Skeletal muscle tissue (tissue), 4 donors: ENCODE data around the gene CAPZA2. TPM values are rescaled to one million over a fixed set of nuclear protein-coding genes. Genes with fewer than 3 reads are reported as not detected.
"Not testable (repeated sequence)": the region's sequence is repeated elsewhere in the genome, so short reads cannot be mapped to it uniquely, and the experiment has no call there.

Source experiments
- H3K27ac ChIP-seq: one replicate; pipeline ENCODE4 v1.7.0; 2013; ENCODE audit warnings: mild to moderate bottlenecking, low read depth, low read length, inconsistent platforms
- H3K27me3 ChIP-seq, 3 donors: one replicate each; pipeline ENCODE4 v1.7.0; 2013; ENCODE audit warnings: low read length in 3 of 3; ENCODE audit not compliant: control insufficient read depth in 3 of 3, insufficient read depth in 3 of 3
- H3K36me3 ChIP-seq, 3 donors: one replicate each; pipeline ENCODE4 v1.7.0; 2013; ENCODE audit warnings: low read length in 3 of 3; ENCODE audit not compliant: control insufficient read depth in 3 of 3, insufficient read depth in 3 of 3
- H3K4me1 ChIP-seq, 3 donors: one replicate each; pipeline ENCODE4 v1.7.0; 2013; ENCODE audit warnings: low read length in 3 of 3, mild to moderate bottlenecking in 3 of 3; ENCODE audit not compliant: control insufficient read depth in 3 of 3, insufficient read depth in 3 of 3
- H3K4me3 ChIP-seq, 3 donors: one replicate each; pipeline ENCODE4 v1.7.0; 2013; ENCODE audit warnings: low read length in 3 of 3
- H3K9ac ChIP-seq, 3 donors: one replicate each; pipeline ENCODE4 v1.7.0; 2013; ENCODE audit warnings: low read length in 3 of 3, mild to moderate bottlenecking in 3 of 3, moderate library complexity in 2 of 3, low read depth in 1 of 3
- H3K9me3 ChIP-seq, 3 donors: one replicate each; pipeline ENCODE4 v1.7.0; 2013; ENCODE audit warnings: low read length in 3 of 3; ENCODE audit not compliant: control insufficient read depth in 3 of 3
- total RNA-seq: library from RNA; depleted of rRNA; stranded (reverse); fragments of >200 nt; gene quantifications from one replicate; pipeline ENCODE4 v1.2.3, GENCODE V29; 2014
- donor health status: Osteomylitis.

Gene CAPZA2
- total RNA-seq, 1 donor from 2014 or later, result 72.5 TPM

DNA sequence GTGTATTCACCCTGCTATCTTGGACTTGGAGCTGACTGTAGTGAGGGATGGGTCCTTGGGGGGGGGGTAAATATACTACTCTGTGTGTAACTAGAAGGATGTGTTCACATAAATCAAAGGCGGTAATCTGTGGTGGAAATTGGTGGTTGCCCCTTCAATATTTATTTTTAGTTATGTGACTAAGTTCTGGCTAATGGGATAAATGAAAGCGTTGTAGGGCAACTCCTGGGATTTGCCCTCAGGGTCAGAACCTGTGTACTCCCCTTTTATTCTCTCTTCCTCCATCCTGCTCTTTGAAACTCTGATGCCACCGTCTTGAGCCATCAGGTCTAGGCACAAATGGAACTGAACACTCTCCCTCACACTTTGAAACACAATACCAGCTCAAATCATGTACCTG lies 66.6 kb downstream of the CAPZA2 start:
- Histone ChIP-seq H3K4me3 (no peak overlapping the region), H3K27me3 (no peaks in the 10 kb centered on the region), H3K9ac (no peak overlapping the region), H3K27ac (no peak overlapping the region), H3K36me3 (no peaks in the 10 kb centered on the region), H3K9me3 (no peaks in the 10 kb centered on the region), H3K4me1 (peaks cover 0 to 2% (median 0%) of the 10 kb centered on the region in 3 donors)

DNA sequence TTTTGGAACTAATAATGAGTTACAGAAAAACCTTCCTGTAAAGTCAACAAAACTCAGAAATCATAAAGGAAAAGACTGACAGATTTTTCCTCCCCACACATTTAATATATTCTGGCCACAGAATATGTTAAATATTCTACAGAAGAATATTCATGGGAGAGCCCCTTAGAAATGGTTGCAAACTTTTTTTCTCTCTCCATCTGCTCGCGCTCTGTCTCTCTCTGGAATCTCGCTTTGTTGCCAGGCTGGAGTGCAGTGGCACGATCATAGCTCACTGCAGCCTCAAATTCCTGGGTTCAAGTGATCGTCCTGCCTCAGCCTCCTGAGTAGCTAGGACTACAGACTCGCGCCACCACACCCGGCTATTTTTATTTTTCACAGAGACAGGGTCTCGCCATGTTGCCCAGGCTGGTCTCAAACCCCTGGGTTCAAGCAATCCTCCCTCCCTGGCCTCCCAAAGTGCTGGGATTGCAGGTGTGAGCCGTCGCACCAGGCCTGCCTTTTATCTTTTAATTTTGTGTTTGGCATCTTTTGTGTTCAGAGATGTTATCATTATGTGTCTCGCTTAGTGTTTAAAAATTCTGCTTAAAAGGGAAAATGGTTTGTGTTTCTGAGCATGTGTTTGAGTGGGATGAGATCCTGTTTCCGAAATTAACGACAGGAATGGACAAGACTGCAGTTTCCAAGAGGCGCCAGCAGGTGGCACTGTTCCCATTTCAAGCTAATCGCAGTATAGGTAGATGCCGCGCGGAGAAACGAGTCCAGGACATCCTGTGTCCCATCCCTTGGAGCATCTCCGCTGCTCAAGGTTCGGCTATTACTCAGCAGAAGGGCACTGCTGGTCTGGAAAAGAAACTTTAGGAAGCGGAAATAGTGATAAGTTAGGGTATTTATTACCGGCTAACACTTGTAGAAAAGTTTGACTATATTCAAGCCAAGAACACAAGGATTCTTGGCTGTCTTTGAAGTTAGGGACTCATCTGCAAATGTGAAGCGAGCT lies 67.8 kb downstream of the CAPZA2 start:
- no peak overlapping the region for H3K9ac ChIP-seq
- no peaks in the 10 kb centered on the region for H3K9me3 ChIP-seq
- H3K27me3 ChIP-seq, result no peaks in the 10 kb centered on the region
- no peak overlapping the region for H3K4me3 ChIP-seq
- H3K36me3 ChIP-seq, result no peaks in the 10 kb centered on the region
- no peak overlapping the region for H3K27ac ChIP-seq
- H3K4me1 ChIP-seq, result peaks cover 0 to 2% (median 0%) of the 10 kb centered on the region in 3 donors

DNA sequence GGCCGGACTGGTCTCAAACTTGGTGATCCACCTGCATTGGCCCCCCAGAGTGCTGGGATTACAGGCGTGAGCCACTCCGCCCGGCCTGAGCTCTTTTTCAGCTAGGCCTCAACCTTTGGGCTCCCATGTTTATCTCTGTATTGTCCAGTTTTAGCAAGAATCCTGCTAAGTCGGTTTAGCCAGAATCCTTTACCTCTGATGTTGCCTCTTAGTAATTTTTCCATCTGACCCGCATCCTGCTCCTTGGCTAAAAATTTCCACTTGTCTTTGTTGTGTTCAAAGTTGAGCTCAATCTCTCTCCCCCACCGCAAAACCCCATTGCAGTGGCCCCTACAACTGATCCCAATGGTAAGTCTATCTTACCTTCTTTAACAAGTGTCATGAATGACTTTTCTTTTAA lies 70.2 kb downstream of the CAPZA2 start:
- H3K9me3 ChIP-seq, result no peaks in the 10 kb centered on the region
- no peak overlapping the region for H3K9ac ChIP-seq
- H3K4me1 ChIP-seq, result peaks cover 0 to 2% (median 0%) of the 10 kb centered on the region in 3 donors
- no peaks in the 10 kb centered on the region for H3K36me3 ChIP-seq
- H3K27me3 ChIP-seq, result no peaks in the 10 kb centered on the region
- H3K27ac ChIP-seq, result no peak overlapping the region
- no peak overlapping the region for H3K4me3 ChIP-seq

- no peak overlapping the region for H3K9ac ChIP-seq
- no peaks in the 10 kb centered on the region for H3K9me3 ChIP-seq
- H3K4me3 ChIP-seq, result no peak overlapping the region
- peaks cover 0 to 2% (median 0%) of the 10 kb centered on the region in 3 donors for H3K4me1 ChIP-seq
- H3K27ac ChIP-seq, result no peak overlapping the region
- H3K36me3 ChIP-seq, result no peaks in the 10 kb centered on the region
- no peaks in the 10 kb centered on the region for H3K27me3 ChIP-seq
These were observed 71.1 kb downstream of the CAPZA2 start for GRCh38 chr7:116933465-116933864.

DNA sequence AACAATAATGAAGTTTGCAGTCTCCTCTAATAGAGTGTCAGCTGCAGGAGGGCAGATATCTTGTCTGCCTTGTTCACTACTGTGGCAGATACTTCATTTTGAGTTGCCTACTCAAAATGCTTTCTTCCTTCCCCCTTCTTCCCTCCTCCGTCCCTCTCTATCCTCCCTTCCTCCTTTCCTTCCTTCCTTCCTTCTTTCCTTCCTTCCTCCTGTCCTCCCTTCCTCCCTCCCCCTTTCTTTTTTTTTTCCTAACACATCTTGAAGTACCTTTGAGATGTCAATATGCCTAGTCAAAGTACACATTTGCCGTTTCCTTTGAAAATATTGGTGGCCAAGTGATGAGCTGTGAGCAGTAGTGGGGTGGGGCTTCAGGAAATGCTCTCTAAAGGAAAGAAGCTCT lies 72.2 kb downstream of the CAPZA2 start:
- no peaks in the 10 kb centered on the region for H3K27me3 ChIP-seq
- H3K36me3 ChIP-seq, result no peaks in the 10 kb centered on the region
- no peaks in the 10 kb centered on the region for H3K9me3 ChIP-seq
- H3K4me3 ChIP-seq, result no peak overlapping the region
- peaks cover 0 to 2% (median 0%) of the 10 kb centered on the region in 3 donors for H3K4me1 ChIP-seq
- no peak overlapping the region for H3K9ac ChIP-seq
- no peak overlapping the region for H3K27ac ChIP-seq

DNA sequence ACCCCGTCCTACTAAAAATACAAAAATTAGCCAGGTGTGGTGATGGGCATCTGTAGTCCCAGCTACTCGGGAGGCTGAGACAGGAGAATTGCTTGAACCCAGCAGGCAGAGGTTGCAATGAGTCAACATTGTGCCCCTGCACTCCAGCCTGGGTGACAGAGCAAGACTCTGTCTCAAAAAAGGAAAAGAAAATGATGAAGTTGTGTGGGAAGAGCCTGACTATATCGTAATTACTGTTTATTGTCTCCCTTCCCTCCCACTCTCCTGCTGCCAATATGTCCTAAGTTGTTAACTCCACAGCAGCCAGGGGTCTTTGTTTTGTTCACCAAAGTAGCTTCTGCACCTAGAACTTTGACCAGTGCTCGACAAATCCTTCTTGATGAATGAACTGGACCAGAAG lies 74.5 kb downstream of the CAPZA2 start:
- not testable (repeated sequence) for H3K36me3 ChIP-seq, H3K4me1 ChIP-seq, H3K9ac ChIP-seq, H3K9me3 ChIP-seq, H3K27ac ChIP-seq, H3K4me3 ChIP-seq, H3K27me3 ChIP-seq

GRCh38 chr7:116938678-116939077 lies 76.3 kb downstream of the CAPZA2 start:
- Histone ChIP-seq H3K4me1 (no peaks in the 10 kb centered on the region), H3K9me3 (no peaks in the 10 kb centered on the region), H3K36me3 (no peaks in the 10 kb centered on the region), H3K27me3 (no peaks in the 10 kb centered on the region), H3K27ac (no peak overlapping the region), H3K9ac (no peak overlapping the region), H3K4me3 (no peak overlapping the region)

GRCh38 chr7:116940689-116941370 lies 78.4 kb downstream of the CAPZA2 start:
- no peaks in the 10 kb centered on the region for H3K4me1 ChIP-seq
- H3K36me3 ChIP-seq, result no peaks in the 10 kb centered on the region
- H3K27me3 ChIP-seq, result no peaks in the 10 kb centered on the region
- no peak overlapping the region for H3K9ac ChIP-seq
- no peak overlapping the region for H3K4me3 ChIP-seq
- H3K27ac ChIP-seq, result no peak overlapping the region
- no peaks in the 10 kb centered on the region for H3K9me3 ChIP-seq

DNA sequence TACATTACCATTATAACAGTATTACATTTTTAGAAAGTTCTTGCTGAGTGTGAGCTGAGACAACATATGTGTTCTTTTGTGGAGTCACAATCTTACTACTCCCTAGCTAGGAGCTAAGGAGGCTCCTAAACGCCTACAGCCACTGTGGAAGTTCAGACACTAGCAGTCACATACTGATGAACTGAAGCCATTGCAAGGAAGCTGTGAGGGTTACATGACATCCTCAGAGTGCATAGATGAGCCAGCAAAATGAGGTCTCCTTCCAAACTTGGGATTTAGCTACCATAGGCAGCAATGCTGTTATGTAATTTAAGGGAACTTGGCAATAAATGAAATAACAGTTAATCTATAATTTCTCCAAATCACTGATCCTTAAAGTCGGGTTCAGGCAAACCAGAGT lies 80.1 kb downstream of the CAPZA2 start:
- H3K36me3 ChIP-seq, result no peaks in the 10 kb centered on the region
- no peaks in the 10 kb centered on the region for H3K4me1 ChIP-seq
- H3K27ac ChIP-seq, result no peak overlapping the region
- no peak overlapping the region for H3K9ac ChIP-seq
- H3K27me3 ChIP-seq, result no peaks in the 10 kb centered on the region
- no peaks in the 10 kb centered on the region for H3K9me3 ChIP-seq
- H3K4me3 ChIP-seq, result no peak overlapping the region

- Histone ChIP-seq H3K27ac (no peak overlapping the region), H3K4me1 (peaks cover 4 to 6% (median 6%) of the 10 kb centered on the region in 3 donors), H3K9me3 (no peaks in the 10 kb centered on the region), H3K36me3 (no peaks in the 10 kb centered on the region), H3K9ac (no peak overlapping the region), H3K27me3 (no peaks in the 10 kb centered on the region), H3K4me3 (no peak overlapping the region)
These were observed 86.5 kb downstream of the CAPZA2 start for GRCh38 chr7:116948934-116949333.
